Bladder microvascular endothelial cell (primary cell): ENCODE measurements around the gene ARL13A. TPM values are rescaled to one million over a fixed set of nuclear protein-coding genes. Genes with fewer than 3 reads are reported as not detected.

Experiments used
- total RNA-seq: library from RNA; depleted of rRNA; stranded (reverse); fragments of >200 nt; gene quantifications from 2 replicates; pipeline ENCODE4 v1.2.3, GENCODE V29; 2014

The ARL13A gene
- total RNA-seq: not detected in 2 replicates

GRCh38 chrX:100969408-100969807 is at the start of gene ARL13A:
Gene ARL13A (plus strand): TSS chrX:100969708. CDS start chrX:100973690, 3,982 bp downstream.

GRCh38 chrX:100928660-100929613 is 40.6 kb upstream of the ARL13A start, which contains the start of gene XKRX:
Gene XKRX (minus strand): TSS chrX:100928917. CDS start chrX:100928304, 613 bp downstream.

Other genes starting within 250 kb of the ARL13A start
- gene SYTL4, start 237.6 kb upstream of the ARL13A start, total RNA-seq: 27.7 and 30.8 TPM in 2 replicates
- gene CSTF2, start 149.3 kb upstream of the ARL13A start, total RNA-seq: 13.8 and 23.2 TPM in 2 replicates
- not detected in 2 replicates for gene NOX1, start 95.3 kb upstream of the ARL13A start, total RNA-seq
- 0.06 TPM in 1 of 2 replicates, not detected in the other for gene XKRX, start 40.8 kb upstream of the ARL13A start, total RNA-seq
- gene TRMT2B, start 82.4 kb downstream of the ARL13A start, total RNA-seq: 10.4 and 17.5 TPM in 2 replicates
- 0.16 and 1.3 TPM in 2 replicates for gene TMEM35A, start 109.2 kb downstream of the ARL13A start, total RNA-seq
- gene CENPI, start 128.5 kb downstream of the ARL13A start, total RNA-seq: 15.7 and 17.3 TPM in 2 replicates